Spleen (tissue), 7 donors: ENCODE measurements around the gene SHISAL2A.

ENCODE experiments used
- CTCF ChIP-seq, 11 experiments: fragments of 200-600 bp in 7 of 11; fragments of 450-650 bp in 4 of 11; sonication (generic) in 4 of 11; IDR thresholded peaks in 8 of 11; conservative IDR thresholded peaks in 3 of 11; 1 replicate in 7 of 11; 2 replicates in 4 of 11; pipeline versions ENCODE4 v1.4.0 to v1.8.0; 2016 to 2021; ENCODE audit warnings: antibody characterized with exemption in 11 of 11, inconsistent platforms in 4 of 11, mild to moderate bottlenecking in 1 of 11
- POLR2A ChIP-seq, 3 donors: fragments of 450-650 bp; IDR thresholded peaks; one replicate each; pipeline ENCODE4 v1.5.1; 2017; ENCODE audit warnings: antibody characterized with exemption in 3 of 3, mild to moderate bottlenecking in 1 of 3
- donor health status: DM: no; HTN: no; CAD: no; lungs with moderate emphysema.
- donor health status: DM: no; HTN: no; CAD: no.
- donor health status: DM: no; HTN: no; CAD: no.

GRCh38 chr1:52691821-52692220, 58.9 kb downstream of the SHISAL2A start:
- TF ChIP-seq POLR2A (IDR thresholded peaks at IDR 0.05): no peak
- TF ChIP-seq CTCF (IDR thresholded peaks at IDR 0.05 in 8 of 11, conservative IDR thresholded peaks at IDR 0.05 in 3 of 11): no peak
